GM19328 (cell line): ENCODE results near the gene CD80.
"Not testable (repeated sequence)": the region's sequence is repeated elsewhere in the genome, so short reads cannot be mapped to it uniquely, and the experiment has no call there.

Experiments used
- ATAC-seq: cut with Tn5 transposase; IDR thresholded peaks from one replicate; pipeline ENCODE4 v1.9.1; 2021; ENCODE audit warnings: mild to moderate bottlenecking, moderate library complexity; ENCODE audit not compliant: unreplicated experiment

The CD80 gene

GRCh38 chr3:119559441-119559963, at the start of gene CD80:
Gene CD80, minus strand, starts transcription at chr3:119559614. Its CDS starts 1,886 bp downstream, at chr3:119557728.
- peak; percentile 58 for ATAC-seq

GRCh38 chr3:119608405-119609000, 49.1 kb upstream of the CD80 start:
- ATAC-seq, result no peak

GRCh38 chr3:119604878-119605277, 45.5 kb upstream of the CD80 start:
- ATAC-seq, result no peak

- ATAC-seq, result no peak
Measured at GRCh38 chr3:119602676-119603075, 43.3 kb upstream of the CD80 start.

- no peak for ATAC-seq
Measured at GRCh38 chr3:119601154-119601553, 41.7 kb upstream of the CD80 start.

- peak; percentile 48 for ATAC-seq
Measured at GRCh38 chr3:119600732-119601131, 41.3 kb upstream of the CD80 start.

- no peak for ATAC-seq
Measured at GRCh38 chr3:119599558-119600174, 40.3 kb upstream of the CD80 start.

- no peak for ATAC-seq
Measured at GRCh38 chr3:119598410-119599098, 39.1 kb upstream of the CD80 start.

GRCh38 chr3:119597548-119598288, 38.3 kb upstream of the CD80 start, which contains the start of gene PLA1A:
Gene PLA1A, plus strand, starts transcription at chr3:119597885. Its CDS starts 29 bp downstream, at chr3:119597914.
- ATAC-seq, result no peak

GRCh38 chr3:119596398-119596797, 37.0 kb upstream of the CD80 start:
- no peak for ATAC-seq

GRCh38 chr3:119595639-119596334, 36.4 kb upstream of the CD80 start:
- no peak for ATAC-seq

GRCh38 chr3:119594929-119595328, 35.5 kb upstream of the CD80 start:
- ATAC-seq, result not testable (repeated sequence)

- no peak for ATAC-seq
Measured at GRCh38 chr3:119594066-119594465, 34.7 kb upstream of the CD80 start.

- ATAC-seq, result no peak
Measured at GRCh38 chr3:119592861-119593260, 33.4 kb upstream of the CD80 start.

- no peak for ATAC-seq
Measured at GRCh38 chr3:119590706-119591105, 31.3 kb upstream of the CD80 start.

- ATAC-seq, result no peak
Measured at GRCh38 chr3:119589102-119589773, 29.8 kb upstream of the CD80 start.

GRCh38 chr3:119588112-119588511, 28.7 kb upstream of the CD80 start:
- no peak for ATAC-seq

GRCh38 chr3:119586733-119587172, 27.3 kb upstream of the CD80 start:
- no peak for ATAC-seq

GRCh38 chr3:119585856-119586570, 26.6 kb upstream of the CD80 start:
- ATAC-seq, result no peak
